Tibial nerve (tissue), 4 donors: Measurements from ENCODE around the gene MAP4K1.

Experiments
- EP300 ChIP-seq, 2 donors: sonication (generic); formaldehyde crosslinking; IDR thresholded peaks; one replicate each; pipeline ENCODE4 v1.6.1; 2017; ENCODE audit warnings: antibody characterized with exemption in 2 of 2, mild to moderate bottlenecking in 1 of 2
- POLR2A ChIP-seq, 2 donors: fragments of 450-650 bp; IDR thresholded peaks; one replicate each; pipeline ENCODE4 v1.6.1; 2017; ENCODE audit warnings: antibody characterized with exemption in 2 of 2, mild to moderate bottlenecking in 2 of 2, moderate library complexity in 2 of 2
- TF ChIP-seq, protein P1 (sequence below), 5 experiments: fragments of 200-600 bp in 3 of 5; fragments of 450-650 bp in 2 of 5; sonication (generic) in 3 of 5; IDR thresholded peaks; one replicate each; pipeline ENCODE4 v1.5.1; 2016 to 2019; ENCODE audit warnings: antibody characterized with exemption in 5 of 5, mild to moderate bottlenecking in 3 of 5, moderate library complexity in 2 of 5

DNA sequence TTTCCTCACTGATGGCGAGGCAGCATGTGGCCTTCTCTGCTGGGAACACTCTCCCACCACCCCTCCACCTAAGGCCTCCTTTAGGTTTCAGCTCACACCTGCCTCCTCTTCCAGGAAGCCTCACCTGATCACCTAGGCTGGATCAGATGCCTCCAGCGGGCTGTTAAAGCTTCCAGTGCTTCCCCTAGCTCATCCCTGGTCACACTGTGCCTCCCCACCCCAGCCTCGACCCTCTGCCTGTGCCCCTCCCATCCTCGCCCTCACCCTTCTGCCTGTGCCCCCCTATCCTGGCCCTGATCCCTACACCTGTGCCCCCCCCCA lies 33.8 kb downstream of the MAP4K1 start:
- no peak for TF ChIP-seq POLR2A (IDR thresholded peaks at IDR 0.05)
- TF ChIP-seq, protein P1, sequence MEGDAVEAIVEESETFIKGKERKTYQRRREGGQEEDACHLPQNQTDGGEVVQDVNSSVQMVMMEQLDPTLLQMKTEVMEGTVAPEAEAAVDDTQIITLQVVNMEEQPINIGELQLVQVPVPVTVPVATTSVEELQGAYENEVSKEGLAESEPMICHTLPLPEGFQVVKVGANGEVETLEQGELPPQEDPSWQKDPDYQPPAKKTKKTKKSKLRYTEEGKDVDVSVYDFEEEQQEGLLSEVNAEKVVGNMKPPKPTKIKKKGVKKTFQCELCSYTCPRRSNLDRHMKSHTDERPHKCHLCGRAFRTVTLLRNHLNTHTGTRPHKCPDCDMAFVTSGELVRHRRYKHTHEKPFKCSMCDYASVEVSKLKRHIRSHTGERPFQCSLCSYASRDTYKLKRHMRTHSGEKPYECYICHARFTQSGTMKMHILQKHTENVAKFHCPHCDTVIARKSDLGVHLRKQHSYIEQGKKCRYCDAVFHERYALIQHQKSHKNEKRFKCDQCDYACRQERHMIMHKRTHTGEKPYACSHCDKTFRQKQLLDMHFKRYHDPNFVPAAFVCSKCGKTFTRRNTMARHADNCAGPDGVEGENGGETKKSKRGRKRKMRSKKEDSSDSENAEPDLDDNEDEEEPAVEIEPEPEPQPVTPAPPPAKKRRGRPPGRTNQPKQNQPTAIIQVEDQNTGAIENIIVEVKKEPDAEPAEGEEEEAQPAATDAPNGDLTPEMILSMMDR (IDR thresholded peaks at IDR 0.05): no peak
- TF ChIP-seq EP300 (IDR thresholded peaks at IDR 0.05): no peak
